Stimulated activated CD8-positive, alpha-beta memory T cell treated with anti-CD3 and anti-CD28 coated beads, Interleukin-7, amount 100 ng/mL, for 24 hours (primary cell): ENCODE results near the gene PLCB3.
A peak's percentile ranks its signal among the peaks of the same experiment; 100 is the strongest.
"Not testable (repeated sequence)": the region's sequence is repeated elsewhere in the genome, so short reads cannot be mapped to it uniquely, and the experiment has no call there.

Experiments used
- DNase-seq: peaks from one replicate; pipeline ENCODE4 v3.0.0-alpha.2; 2020; ENCODE audit warnings: low read depth

PLCB3 gene

GRCh38 chr11:64237484-64237951, 13.8 kb upstream of the PLCB3 start:
- no peak for DNase-seq

- no peak for DNase-seq
Measured at GRCh38 chr11:64238076-64238475, 13.3 kb upstream of the PLCB3 start.

GRCh38 chr11:64238999-64239398, 12.3 kb upstream of the PLCB3 start:
- no peak for DNase-seq

GRCh38 chr11:64239662-64240434, 11.5 kb upstream of the PLCB3 start:
- DNase-seq = no peak

GRCh38 chr11:64240435-64241240, 10.7 kb upstream of the PLCB3 start, which contains the start of gene FKBP2:
Gene FKBP2 (plus strand): TSS chr11:64241095. CDS start chr11:64242388, 1,293 bp downstream.
- peak; percentile 93 for DNase-seq

GRCh38 chr11:64241241-64241490, 10.2 kb upstream of the PLCB3 start:
- DNase-seq = peak; percentile 99

GRCh38 chr11:64241491-64242374, 9.6 kb upstream of the PLCB3 start:
- DNase-seq = no peak

GRCh38 chr11:64243236-64243854, 8.0 kb upstream of the PLCB3 start:
- no peak for DNase-seq

- DNase-seq = no peak
Measured at GRCh38 chr11:64244107-64244506, 7.2 kb upstream of the PLCB3 start.

- no peak for DNase-seq
Measured at GRCh38 chr11:64244966-64245365, 6.4 kb upstream of the PLCB3 start.

GRCh38 chr11:64245401-64245796, 5.9 kb upstream of the PLCB3 start:
- DNase-seq = no peak

GRCh38 chr11:64245797-64246620, 5.3 kb upstream of the PLCB3 start:
- DNase-seq = peak; percentile 64

GRCh38 chr11:64246621-64246870, 4.8 kb upstream of the PLCB3 start:
- DNase-seq = not testable (repeated sequence)

- DNase-seq = peak; percentile 67
Measured at GRCh38 chr11:64246871-64247728, 4.2 kb upstream of the PLCB3 start, which contains the start of gene PPP1R14B. Gene PPP1R14B (minus strand): TSS chr11:64246943. CDS start chr11:64246673, 270 bp downstream.

GRCh38 chr11:64247729-64248531, 3.4 kb upstream of the PLCB3 start:
- no peak for DNase-seq

GRCh38 chr11:64248578-64248977, 2.8 kb upstream of the PLCB3 start:
- no peak for DNase-seq

GRCh38 chr11:64249038-64249437, 2.3 kb upstream of the PLCB3 start:
- no peak for DNase-seq

- DNase-seq = no peak
Measured at GRCh38 chr11:64249563-64250414, 1.5 kb upstream of the PLCB3 start.
